NOMO-1 (cell line): Measurements from ENCODE around the gene DSCAM.

Source experiments
- DNase-seq, 2 experiments: peaks; one replicate each; lab custom pipeline; 2025; ENCODE audit not compliant: unreplicated experiment in 2 of 2; lab: John Stamatoyannopoulos, UW

Gene DSCAM

DNA sequence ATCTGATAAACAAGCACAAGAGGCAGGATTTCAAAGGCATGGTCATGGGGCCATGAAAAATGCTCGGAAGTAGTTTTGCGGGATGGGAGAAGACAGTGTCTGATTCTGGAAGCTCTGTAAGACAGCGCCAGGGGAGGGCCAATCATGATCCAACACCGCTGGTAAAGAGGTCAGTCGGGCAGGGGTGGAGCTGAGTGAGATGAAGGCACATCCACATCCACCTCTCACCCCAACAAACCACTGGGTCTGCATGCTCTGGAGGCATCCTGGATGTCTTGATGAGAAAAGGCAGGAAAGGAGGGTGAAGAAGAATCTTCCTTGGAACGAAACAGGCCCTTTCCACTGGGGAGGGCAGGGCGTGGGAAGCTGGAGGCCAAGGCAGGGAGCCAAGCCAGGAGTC is 691.4 kb downstream of the DSCAM start:
- no peak for DNase-seq

DNA sequence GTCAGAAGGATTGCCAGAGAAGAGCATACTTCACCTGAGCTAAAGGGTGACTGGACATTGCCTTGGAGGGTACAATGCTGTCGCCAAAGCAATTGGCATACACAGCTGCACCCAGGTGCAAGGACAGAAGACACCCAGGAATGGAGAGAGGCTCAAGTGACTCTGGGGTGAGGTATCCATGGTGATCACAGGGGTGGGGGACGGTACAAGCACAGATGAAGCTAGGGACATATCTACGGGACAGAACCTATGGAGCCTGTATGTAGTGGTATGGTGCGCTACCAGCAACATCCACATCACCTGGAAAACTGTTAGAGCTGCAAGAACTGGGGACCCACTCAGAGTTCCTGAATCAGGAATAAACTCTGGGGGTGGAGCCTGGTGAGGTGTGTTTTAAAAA is 693.6 kb downstream of the DSCAM start:
- DNase-seq = no peak

DNA sequence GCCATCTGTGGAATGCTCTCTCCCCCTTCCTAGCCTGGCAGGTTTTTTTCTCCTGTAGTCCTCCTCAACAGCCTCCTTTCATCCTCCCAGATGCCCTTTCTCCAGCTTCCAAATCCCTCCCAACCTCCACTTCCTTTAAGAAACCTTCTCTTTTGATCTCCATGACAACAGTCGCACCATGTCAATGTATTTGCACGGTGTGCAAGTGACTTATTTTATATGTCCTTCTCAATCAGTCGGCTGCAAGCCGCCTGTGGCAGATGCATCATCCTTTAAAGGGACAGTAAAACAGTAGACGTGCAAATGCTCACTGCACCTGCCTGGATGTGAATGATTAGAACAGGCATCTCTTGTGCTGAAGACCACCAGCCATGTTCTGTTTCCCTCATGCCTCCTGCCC is 694.5 kb downstream of the DSCAM start:
- no peak for DNase-seq

DNA sequence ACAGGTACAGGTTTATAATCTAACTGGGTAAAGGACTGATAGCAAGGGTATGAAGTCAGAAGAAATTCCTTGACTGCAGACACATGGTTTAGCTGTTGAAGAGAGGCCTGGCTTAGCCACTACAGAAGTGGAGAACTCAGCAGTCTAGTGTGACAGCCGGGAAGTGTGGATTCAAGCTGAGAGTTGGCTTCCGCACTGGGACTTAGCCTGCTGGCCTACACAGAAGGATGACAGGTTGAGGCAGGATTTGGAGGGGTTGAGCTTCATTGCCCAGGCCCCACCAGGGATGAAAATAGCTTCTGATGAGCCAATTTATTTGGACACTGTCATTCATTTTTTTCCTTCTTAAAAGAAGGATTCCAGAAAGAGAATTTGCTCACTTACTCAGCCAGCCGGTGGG is 695.3 kb downstream of the DSCAM start:
- DNase-seq = no peak

DNA sequence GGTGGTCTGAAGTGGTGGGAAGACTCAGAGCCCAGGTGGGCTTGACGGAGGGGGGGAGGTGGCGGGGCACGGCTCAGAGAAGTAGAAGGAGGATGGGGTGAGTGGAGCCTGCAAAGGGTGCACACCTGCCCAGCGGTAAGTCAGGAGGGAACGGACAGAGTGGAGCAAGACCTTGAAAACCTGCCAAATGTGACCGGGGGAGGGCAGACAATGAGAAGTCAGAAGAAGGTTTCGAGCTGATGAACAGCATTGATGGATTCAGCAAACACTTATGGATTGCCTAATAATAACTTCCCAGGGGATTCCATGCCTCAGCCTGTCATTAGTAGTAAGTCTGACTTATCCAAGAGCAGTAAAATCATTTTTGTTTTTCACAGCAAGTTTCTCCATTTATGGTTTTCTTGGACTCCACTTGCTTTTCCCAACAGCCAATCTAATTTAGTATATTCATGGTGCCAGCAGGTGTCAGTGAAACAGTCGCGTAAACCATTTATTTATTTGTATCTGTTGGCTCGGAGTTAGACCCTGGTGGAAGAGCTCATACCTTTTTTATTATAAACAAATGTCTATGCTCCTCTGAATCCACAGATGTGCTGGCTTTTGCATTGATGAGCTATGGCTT is 700.6 kb downstream of the DSCAM start:
- no peak for DNase-seq

DNA sequence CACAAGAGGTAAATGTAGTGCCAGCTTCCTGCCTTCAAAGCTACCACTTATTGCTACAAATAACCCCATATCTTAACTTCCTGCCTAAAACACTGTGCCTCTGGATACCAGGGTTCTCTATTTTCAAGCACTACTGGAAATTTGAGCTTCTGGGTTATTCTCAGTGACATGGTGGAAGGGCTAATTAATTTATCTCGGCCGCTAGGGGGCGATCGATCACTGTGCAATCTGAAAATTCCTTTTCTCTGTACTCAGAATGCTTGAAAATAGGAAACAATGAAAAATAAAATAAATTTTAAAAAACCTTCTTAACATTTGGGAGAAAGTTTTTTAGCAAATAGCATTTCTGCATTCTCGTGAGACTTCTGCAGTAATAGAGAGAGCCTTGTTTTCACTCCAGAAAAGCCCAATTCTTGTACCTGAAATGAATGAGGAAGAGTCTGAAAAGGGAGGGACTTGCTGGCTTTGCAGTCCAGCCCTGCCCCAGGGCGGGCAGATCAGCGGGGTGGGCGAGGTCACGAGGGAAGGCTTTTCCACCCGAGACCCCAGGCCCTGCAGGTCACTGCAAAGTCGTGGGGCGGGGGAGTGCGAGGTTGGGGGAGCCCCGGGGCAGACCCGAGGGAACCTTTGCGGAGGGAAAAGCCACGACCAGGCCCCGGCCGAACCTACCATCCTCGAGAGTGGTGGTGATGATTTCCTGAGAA is 703.0 kb downstream of the DSCAM start:
- peak; percentile 1 to 18 for DNase-seq

DNA sequence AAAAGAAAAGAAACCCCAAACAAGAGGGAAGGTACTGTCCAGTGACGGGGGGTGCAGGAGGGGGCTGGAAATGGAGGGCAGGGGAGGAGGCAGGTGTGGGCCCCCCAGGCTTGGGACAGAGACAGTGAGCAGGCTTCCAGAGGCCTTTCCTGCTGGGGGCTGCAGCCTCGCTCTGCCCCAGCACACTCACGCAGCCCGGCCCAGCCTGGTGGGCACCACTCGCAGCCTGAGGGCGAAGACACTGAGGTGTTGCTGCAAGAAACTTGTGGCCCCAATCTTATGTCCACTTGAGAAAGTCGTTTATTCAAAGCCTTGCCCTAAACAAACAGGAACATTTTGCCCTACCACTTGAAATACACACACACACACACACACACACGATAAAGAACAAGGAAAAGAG is 705.3 kb downstream of the DSCAM start:
- no peak for DNase-seq

DNA sequence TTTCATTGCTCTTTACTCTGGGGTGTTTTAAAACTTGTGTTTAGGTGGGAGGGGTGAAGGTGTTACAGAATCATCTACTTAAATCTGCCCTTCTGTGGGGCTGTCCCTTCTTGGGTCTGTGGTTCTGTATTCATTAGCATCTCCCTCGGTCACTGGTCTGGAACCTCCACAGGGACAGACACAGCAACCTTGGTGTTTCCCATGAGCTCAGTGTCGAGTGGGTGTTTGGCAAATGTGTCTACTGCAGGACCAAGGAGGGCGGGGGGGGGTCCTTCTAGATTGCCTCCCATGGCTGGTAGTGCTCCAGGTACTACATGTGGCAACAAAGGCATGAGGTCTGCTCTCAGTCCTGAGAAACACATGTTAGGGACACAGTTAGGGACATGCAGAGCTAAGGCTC is 706.3 kb downstream of the DSCAM start:
- DNase-seq = no peak

DNA sequence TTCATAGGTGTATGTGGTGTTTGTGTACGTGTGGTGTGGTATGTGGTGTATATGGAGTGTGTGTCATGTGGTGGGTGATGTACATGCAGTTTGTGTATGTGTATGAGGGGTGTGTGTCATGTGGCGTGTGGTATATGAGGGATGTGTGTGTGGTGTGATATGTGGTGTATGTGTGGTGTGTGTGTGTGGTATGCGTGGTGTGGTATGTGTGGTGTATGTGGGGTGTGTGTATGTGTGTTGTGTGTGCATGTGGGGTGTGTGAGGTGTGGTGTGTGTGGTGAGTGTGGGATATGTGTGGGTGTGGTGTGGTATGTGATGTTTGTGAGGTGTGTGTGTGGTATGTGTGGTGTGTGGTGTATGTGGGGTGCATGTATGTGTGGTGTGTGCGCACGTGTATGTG is 707.3 kb downstream of the DSCAM start:
- no peak for DNase-seq

DNA sequence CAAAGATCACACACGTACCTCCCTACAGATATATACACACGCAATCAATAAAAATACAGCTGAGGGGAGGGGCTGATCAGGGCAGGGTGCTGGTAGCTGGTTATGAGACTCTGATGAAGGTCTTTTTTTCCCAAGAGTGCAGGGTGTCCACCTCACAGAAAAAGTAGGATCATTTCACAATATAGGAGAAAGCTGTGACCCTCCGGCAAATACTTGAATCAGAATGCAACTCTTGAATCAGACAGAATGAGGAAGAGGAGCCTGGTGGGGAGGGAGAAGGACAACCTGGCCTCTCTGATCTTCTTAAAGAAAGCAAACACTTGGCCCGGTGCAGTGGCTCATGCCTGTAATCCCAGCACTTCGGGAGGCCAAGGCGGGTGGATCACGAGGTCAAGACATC is 710.4 kb downstream of the DSCAM start:
- no peak for DNase-seq

DNA sequence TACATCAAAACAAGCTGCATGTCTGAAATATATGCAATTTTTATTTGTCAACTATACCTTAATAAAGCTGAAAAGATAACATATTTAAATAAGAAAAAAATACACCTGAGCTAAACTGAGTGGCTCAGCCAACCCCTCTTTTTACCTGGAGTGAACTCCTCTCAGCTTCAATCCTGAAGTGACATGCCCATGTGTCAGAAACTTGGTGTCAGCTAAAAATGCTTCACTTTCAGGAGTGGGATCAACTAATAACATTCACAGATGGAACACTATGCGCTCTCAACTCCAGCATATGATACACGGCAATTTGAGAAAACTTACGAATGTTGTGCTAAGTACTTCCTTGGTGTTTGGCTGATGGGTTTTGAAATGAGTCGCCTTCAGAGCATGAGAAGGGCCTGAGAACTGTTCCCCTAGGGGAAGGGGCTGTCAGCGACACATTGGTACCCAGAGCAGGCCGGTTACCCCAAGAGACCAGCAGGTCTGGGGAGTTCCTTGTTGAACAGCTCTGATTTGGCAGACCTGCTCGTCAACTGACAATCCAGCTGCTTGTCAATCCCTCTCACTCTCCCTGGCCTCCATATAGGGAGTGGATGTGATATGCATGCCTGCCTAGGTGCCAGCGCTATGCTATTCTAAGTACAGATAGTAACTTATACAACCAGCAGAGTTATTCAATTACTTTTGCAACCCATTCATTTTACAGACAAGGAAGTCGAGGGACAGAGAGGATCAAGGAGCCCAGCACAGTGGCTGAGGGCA is 712.0 kb downstream of the DSCAM start:
- no peak for DNase-seq

DNA sequence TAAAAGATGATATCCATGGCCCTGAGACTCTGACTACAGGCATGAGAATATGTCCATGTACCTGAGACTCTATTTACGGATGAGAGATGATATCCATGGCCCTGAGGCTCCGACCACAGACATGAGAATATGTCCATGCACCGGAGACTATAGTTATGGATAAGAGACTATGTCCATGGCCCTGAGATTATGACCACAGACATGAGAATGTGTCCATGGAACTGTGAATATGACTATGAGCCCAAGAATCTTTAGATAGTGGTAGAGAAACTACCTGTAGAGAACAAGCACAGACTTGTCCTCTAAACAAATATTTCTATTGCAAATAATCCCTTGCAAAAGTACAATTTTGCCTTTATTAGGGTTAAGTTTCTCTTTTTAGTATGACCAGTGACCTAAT is 716.5 kb downstream of the DSCAM start:
- DNase-seq = no peak

DNA sequence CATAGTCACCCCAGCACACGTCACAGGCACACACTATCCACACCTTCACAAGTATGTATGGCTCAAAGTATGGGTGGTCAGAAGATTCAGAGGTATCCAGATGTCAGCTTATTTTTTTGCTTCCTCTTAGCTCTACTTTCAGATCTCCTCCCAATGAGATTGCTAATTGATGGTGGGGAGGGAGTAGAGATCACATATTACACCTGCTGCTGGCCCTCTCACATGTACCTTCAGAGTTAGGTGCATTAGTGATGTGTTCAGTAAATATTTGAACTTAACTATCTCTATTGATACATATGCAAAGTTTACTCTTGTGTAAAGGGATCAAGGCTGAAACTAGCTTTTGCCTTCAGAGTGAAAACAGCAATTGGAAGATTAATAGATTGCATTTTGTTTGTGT is 717.1 kb downstream of the DSCAM start:
- no peak for DNase-seq

DNA sequence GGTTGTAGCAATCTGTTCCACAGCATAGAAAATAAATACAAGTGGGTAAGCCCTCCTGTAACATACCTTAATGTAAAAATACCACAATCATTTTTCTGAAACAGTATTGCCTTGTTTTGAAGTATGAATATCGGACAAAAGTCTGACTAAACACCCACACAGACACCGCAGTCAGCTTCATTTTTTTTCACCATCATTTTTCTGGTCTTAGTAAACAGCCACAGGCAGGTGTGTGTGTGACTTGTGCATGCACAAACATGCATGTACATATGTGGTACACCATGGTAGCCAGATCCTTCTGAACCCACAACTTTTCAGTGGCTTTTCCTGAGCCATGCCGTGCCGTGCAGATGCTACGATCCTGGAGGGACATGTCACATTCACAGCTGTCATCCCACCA is 718.1 kb downstream of the DSCAM start:
- DNase-seq = no peak

DNA sequence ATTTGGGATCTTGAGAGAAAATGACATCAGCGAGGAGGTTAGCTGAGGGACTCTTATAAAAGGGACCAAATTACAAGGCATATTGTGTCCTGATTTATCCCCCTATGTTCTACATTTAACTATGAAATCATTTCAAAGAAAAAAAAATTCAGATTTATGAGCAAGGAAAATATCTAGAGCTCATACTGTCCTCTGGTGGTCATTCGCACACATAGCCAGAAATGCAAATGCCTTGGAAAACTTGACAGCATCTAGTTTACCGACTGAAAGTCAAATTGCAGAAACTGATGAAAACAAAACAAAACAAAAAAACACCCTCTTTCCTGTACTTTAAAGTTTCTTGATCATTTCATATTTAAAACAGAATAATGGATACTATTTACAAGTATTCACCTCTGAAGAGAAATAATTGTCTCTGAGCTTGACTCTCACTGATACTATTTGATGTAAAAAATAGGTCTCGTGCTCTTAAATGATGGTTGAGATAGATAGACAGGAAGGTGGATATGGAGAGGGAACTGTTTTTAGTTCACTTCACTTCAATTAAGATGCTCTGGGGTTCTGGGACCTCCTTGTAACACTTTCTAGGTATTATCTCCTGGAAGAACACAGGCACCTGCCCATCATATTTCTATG is 725.9 kb downstream of the DSCAM start:
- DNase-seq = peak in 1 of 2 experiments; percentile 4

DNA sequence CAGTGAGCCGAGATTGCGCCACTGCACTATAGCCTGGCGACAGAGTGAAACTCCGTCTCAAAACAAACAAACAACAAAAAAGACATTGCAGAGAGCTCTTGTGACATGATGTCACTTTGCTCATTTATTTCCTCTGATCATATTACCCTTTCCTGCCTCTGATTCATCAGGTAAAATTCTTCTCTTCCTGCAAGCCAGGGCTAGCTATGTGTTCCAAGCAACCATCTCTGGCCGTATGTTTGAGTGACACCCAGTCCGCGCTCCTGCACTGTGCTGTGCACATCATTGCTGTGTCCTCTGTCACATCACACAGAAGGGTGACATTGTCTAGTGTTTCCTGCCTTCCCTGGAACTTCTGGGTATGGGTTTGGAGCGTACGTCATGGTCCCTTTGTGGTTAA is 728.4 kb downstream of the DSCAM start:
- DNase-seq = no peak

DNA sequence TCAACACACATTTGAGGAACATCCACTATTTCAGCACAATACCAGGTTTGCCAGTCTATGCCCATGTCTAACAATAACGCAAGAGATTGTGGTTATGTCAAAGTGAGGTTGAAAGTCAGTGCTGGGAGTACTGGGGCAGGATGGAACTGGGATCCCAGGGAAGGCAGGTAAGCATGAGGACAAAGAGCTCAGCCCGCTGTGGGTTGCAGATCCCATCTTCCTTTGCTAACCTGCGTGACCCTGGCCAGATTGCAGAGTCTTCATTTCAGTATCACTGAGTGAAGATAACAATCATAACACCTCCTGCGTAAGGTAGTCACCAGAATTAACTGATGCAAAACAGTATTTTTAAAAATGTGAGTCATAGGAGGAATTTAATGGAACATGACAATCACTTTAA is 729.7 kb downstream of the DSCAM start:
- no peak for DNase-seq

DNA sequence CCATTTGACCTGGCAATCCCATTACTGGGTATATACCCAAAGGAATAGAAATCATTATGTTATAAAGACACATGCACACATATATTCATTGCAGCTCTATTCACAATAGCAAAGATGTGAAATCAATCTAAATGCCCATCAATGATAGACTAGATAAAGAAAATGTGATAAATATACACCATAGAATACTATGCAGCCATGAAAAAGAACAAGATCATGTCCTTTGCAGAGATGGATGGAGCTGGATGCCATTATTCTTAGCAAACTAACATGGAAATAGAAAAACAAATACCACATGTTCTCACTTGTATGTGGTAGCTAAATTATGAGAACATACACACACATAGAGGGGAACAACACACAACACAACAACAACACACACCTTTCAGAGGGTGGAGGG is 731.2 kb downstream of the DSCAM start:
- no peak for DNase-seq

DNA sequence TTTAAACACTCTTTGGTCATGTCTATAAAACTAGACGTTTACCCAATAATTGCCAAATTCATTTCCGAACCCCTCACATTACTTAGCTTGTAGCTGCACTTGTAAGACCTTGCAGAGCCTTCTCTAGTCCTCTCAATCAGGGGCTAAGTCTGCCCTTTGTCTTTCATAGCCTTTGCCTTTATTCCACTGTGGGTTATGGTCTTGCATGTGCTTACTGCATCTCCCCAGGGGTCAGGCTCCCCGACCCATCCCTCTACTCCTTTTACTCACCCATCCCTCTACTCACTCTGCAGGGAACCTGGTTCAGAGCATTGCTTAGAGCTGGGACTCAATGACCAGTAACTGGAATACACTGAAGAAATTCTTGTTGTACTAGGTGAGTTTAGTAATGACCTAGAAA is 744.3 kb downstream of the DSCAM start:
- DNase-seq = no peak

DNA sequence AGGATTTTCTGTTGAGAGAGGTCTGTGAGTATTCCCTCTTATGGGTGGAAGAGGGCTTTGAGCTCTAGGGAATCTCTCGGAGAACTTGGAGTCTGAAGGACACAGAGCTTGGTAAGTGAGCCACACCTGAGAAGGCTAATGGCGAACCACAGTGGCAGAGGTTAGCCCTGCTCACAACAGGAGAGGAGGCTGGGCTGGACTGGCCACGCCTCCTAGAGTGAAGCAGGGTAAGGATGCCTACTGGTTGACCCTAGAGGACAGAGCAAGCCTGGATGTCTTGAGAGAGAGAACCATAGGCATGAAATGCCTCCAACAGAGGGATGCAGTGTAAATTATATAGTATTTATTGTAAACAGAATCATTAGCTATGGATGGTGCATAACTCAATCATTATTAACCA is 747.1 kb downstream of the DSCAM start:
- DNase-seq = no peak

DNA sequence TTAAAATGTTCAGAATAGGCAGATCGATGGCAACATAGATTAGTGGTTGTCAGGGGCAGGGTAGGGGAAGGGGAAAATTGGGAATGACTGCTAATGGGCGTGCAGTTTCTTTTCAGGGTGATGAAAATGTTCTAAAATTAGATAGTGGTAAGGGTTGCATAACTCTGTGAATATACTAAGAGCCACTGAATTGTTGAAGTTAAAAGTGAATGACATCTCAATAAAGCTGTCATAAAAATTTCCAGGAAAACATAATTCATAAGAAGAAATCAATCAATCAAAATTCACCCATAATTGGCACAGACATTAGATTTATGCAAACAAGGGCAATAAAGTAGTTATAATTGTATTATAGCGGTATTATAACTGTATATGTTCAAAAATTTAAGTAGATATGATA is 751.5 kb downstream of the DSCAM start:
- DNase-seq = no peak

DNA sequence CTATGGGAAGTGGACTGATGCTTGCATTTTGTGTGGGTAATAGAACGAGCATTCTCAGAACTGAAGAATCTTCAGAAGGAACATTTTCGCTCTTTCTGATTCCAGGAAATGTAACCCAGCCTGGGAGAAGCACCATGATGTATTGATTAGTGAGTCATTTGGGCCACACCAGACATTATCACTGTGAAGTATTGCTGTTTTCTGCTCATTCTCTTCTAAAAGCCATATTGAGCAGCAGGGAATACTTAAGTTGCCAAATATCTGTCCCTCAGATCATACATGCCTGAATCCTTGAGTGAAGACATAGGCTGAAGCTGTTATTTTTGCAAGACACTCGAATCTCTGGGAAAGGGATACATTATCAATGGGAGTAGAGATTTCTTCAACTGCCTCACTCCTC is 766.6 kb downstream of the DSCAM start:
- no peak for DNase-seq
